OCI-LY1 (cell line): Measurements from ENCODE around the gene PSAP.

Experiments used
- CTCF ChIP-seq: fragments of 200-600 bp; sonication (generic), shearing (Covaris generic); IDR thresholded peaks from 2 replicates; pipeline ENCODE4 v1.5.1; 2017; ENCODE audit warnings: mild to moderate bottlenecking, antibody characterized with exemption, low read length, moderate library complexity, mixed read lengths
- EZH2 ChIP-seq: fragments of 200-600 bp; sonication (generic), shearing (Covaris generic); IDR thresholded peaks from 2 replicates; pipeline ENCODE4 v1.8.0; 2017; ENCODE audit warnings: borderline replicate concordance, mixed run types, mild to moderate bottlenecking, antibody characterized with exemption, low read length, moderate library complexity, mixed read lengths

GRCh38 chr10:71820966-71821365 is 30.1 kb downstream of the PSAP start:
- TF ChIP-seq CTCF (no peak), EZH2 (no peak)
